AG09319 (cell line): Measurements from ENCODE around the gene KRT74.

ENCODE experiments used
- DNase-seq: peaks from one replicate; pipeline ENCODE4 v3.0.0-alpha.2; 2010; ENCODE audit warnings: low read depth; ENCODE audit errors: extremely low read depth
- CTCF ChIP-seq: IDR thresholded peaks from 2 replicates; pipeline ENCODE4 v1.5.1; 2011; ENCODE audit warnings: low read depth, mild to moderate bottlenecking, inconsistent platforms, low read length, moderate library complexity

The KRT74 gene

GRCh38 chr12:52559979-52560378 lies 13.7 kb downstream of the KRT74 start:
- TF ChIP-seq CTCF = no peak
- no peak for DNase-seq

GRCh38 chr12:52558781-52559445 lies 14.7 kb downstream of the KRT74 start:
- DNase-seq = no peak
- no peak for TF ChIP-seq CTCF

- TF ChIP-seq CTCF = no peak
- DNase-seq = no peak
Measured at GRCh38 chr12:52557476-52557875, 16.2 kb downstream of the KRT74 start.

GRCh38 chr12:52555577-52555976 lies 18.1 kb downstream of the KRT74 start:
- TF ChIP-seq CTCF = no peak
- DNase-seq = no peak

GRCh38 chr12:52552681-52553195 lies 20.9 kb downstream of the KRT74 start, which contains the start of gene KRT71:
KRT71 (minus strand) TSS chr12:52553145; CDS start chr12:52553077, 68 bp downstream.
- no peak for DNase-seq
- TF ChIP-seq CTCF = no peak

- no peak for DNase-seq
- no peak for TF ChIP-seq CTCF
Measured at GRCh38 chr12:52552055-52552454, 21.6 kb downstream of the KRT74 start.

GRCh38 chr12:52551216-52551865 lies 22.3 kb downstream of the KRT74 start:
- no peak for TF ChIP-seq CTCF
- no peak for DNase-seq
